ENCODE measurements around the gene KCTD7.
"Not testable (repeated sequence)": the region's sequence is repeated elsewhere in the genome, so short reads cannot be mapped to it uniquely, and the experiment has no call there.

KCTD7 gene

GRCh38 chr7:66643395-66643794, 14.7 kb downstream of the KCTD7 start:
- Histone ChIP-seq H3K36me3 (ENCODE audit: insufficient read depth, low read length) (peaks cover 4% of the 10 kb centered on the region; the same call in 1 of the 2 replicates), H3K4me3 (ENCODE audit: low read length, poor library complexity, severe bottlenecking) (no peak overlapping the region), H3K9me2 (replicated peaks; ENCODE audit: low read depth, low read length) (no peaks in the 10 kb centered on the region), H3K9ac (ENCODE audit: low read depth, low read length, poor library complexity, severe bottlenecking) (no peak overlapping the region), H3K27me3 (ENCODE audit: insufficient read depth, low read length, poor library complexity, severe bottlenecking) (no peaks in the 10 kb centered on the region), H3K4me2 (ENCODE audit: low read depth, low read length, poor library complexity, severe bottlenecking) (no peak overlapping the region), H3K9me3 (ENCODE audit: insufficient read depth, low read depth, low read length) (no peaks in the 10 kb centered on the region), H2AFZ (ENCODE audit: low read length) (no peak overlapping the region), H3K4me1 (ENCODE audit: insufficient read depth, low read length, poor library complexity, severe bottlenecking) (no peaks in the 10 kb centered on the region), H4K20me1 (ENCODE audit: insufficient read depth, low read length, poor library complexity, severe bottlenecking) (no peaks in the 10 kb centered on the region), H3K79me2 (ENCODE audit: insufficient read depth, low read length) (no peaks in the 10 kb centered on the region), H3F3A (ENCODE audit: low read depth) (no peaks in the 10 kb centered on the region)
- no peak for TF ChIP-seq EZH2phosphoT487 (IDR thresholded peaks at IDR 0.05; ENCODE audit: borderline replicate concordance)
- TF ChIP-seq, protein P1, sequence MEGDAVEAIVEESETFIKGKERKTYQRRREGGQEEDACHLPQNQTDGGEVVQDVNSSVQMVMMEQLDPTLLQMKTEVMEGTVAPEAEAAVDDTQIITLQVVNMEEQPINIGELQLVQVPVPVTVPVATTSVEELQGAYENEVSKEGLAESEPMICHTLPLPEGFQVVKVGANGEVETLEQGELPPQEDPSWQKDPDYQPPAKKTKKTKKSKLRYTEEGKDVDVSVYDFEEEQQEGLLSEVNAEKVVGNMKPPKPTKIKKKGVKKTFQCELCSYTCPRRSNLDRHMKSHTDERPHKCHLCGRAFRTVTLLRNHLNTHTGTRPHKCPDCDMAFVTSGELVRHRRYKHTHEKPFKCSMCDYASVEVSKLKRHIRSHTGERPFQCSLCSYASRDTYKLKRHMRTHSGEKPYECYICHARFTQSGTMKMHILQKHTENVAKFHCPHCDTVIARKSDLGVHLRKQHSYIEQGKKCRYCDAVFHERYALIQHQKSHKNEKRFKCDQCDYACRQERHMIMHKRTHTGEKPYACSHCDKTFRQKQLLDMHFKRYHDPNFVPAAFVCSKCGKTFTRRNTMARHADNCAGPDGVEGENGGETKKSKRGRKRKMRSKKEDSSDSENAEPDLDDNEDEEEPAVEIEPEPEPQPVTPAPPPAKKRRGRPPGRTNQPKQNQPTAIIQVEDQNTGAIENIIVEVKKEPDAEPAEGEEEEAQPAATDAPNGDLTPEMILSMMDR (conservative IDR thresholded peaks at IDR 0.05; ENCODE audit: low read length), result peak; percentile 39

- H3K4me3 ChIP-seq (ENCODE audit: low read length, poor library complexity, severe bottlenecking); H3K27me3 ChIP-seq (ENCODE audit: insufficient read depth, low read length, poor library complexity, severe bottlenecking); H3K4me2 ChIP-seq (ENCODE audit: low read depth, low read length, poor library complexity, severe bottlenecking); H3K9ac ChIP-seq (ENCODE audit: low read depth, low read length, poor library complexity, severe bottlenecking); H4K20me1 ChIP-seq (ENCODE audit: insufficient read depth, low read length, poor library complexity, severe bottlenecking); H3K9me2 ChIP-seq (replicated peaks; ENCODE audit: low read depth, low read length); H3K36me3 ChIP-seq (ENCODE audit: insufficient read depth, low read length); H3K9me3 ChIP-seq (ENCODE audit: insufficient read depth, low read depth, low read length); H3F3A ChIP-seq (ENCODE audit: low read depth); H2AFZ ChIP-seq (ENCODE audit: low read length): not testable (repeated sequence)
- Histone ChIP-seq H3K79me2 (ENCODE audit: insufficient read depth, low read length) (peaks cover 26% of the 10 kb centered on the region), H3K4me1 (ENCODE audit: insufficient read depth, low read length, poor library complexity, severe bottlenecking) (peaks cover 16% of the 10 kb centered on the region)
These were observed 22.3 kb downstream of the KCTD7 start for GRCh38 chr7:66651026-66651425.

GRCh38 chr7:66653719-66654274, 25.1 kb downstream of the KCTD7 start:
- not testable (repeated sequence) for H3K36me3 ChIP-seq (ENCODE audit: insufficient read depth, low read length); H3K27me3 ChIP-seq (ENCODE audit: insufficient read depth, low read length, poor library complexity, severe bottlenecking); H3K9me2 ChIP-seq (replicated peaks; ENCODE audit: low read depth, low read length); H3K9me3 ChIP-seq (ENCODE audit: insufficient read depth, low read depth, low read length); H4K20me1 ChIP-seq (ENCODE audit: insufficient read depth, low read length, poor library complexity, severe bottlenecking); H3F3A ChIP-seq (ENCODE audit: low read depth)
- Histone ChIP-seq H3K4me2 (ENCODE audit: low read depth, low read length, poor library complexity, severe bottlenecking) (peak overlapping the region; percentile 89), H3K4me1 (ENCODE audit: insufficient read depth, low read length, poor library complexity, severe bottlenecking) (peaks cover 21% of the 10 kb centered on the region), H3K79me2 (ENCODE audit: insufficient read depth, low read length) (peaks cover 39% of the 10 kb centered on the region), H3K9ac (ENCODE audit: low read depth, low read length, poor library complexity, severe bottlenecking) (peak overlapping the region; percentile 93), H2AFZ (ENCODE audit: low read length) (peak overlapping the region; percentile 96), H3K4me3 (ENCODE audit: low read length, poor library complexity, severe bottlenecking) (peak overlapping the region; percentile 94)

DNA sequence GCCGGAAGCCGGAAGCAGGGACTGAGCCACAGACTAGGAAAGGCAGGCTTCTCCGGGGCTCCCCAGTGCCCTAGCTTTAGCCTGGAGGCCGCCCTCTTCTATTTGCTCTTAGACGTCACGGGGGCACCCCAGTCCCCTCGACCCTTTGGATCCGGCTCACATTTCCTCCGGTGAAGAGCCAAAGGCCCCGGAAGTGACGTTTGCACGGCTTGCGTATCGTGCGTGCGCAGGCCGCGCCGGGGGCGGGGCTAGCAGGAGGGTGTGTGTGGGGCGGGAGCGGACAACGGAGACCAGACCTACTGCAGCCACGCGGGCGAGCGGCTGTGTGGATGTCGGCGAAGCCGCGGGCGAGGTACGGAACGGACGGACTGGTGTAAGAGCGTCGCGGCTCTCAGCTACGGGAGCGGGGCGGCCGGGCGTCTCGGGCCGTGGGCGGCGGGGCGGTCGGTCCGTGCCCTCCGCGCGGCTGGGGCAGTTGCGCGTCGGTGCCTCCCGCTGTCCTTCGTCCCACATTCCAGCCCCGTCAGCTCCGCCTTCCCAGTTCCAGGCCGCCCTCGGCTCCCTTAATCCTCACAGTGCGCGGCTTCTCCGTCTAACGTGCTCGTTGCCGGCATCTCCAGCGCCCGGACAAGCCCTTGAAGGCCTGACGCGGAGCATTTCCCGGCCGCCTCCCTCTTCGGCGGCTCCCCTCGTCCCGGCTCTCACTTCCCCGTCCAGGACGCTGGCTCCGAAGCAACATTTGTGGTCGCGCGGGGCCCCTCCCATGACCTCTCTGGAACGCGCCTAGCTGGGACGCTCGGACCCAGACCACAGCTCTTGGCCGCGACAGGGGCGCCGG, 25.8 kb downstream of the KCTD7 start:
- peaks cover 4% of the 10 kb centered on the region for H4K20me1 ChIP-seq (ENCODE audit: insufficient read depth, low read length, poor library complexity, severe bottlenecking)
- no peaks in the 10 kb centered on the region for H3K9me2 ChIP-seq (replicated peaks; ENCODE audit: low read depth, low read length)
- H3K9me3 ChIP-seq (ENCODE audit: insufficient read depth, low read depth, low read length), result no peaks in the 10 kb centered on the region
- no peaks in the 10 kb centered on the region for H3F3A ChIP-seq (ENCODE audit: low read depth)
- H3K36me3 ChIP-seq (ENCODE audit: insufficient read depth, low read length), result no peaks in the 10 kb centered on the region
- H2AFZ ChIP-seq (ENCODE audit: low read length), result peak overlapping the region; percentile 96
- H3K79me2 ChIP-seq (ENCODE audit: insufficient read depth, low read length), result peaks cover 39% of the 10 kb centered on the region
- peak overlapping the region; percentile 89 for H3K4me2 ChIP-seq (ENCODE audit: low read depth, low read length, poor library complexity, severe bottlenecking)
- H3K4me3 ChIP-seq (ENCODE audit: low read length, poor library complexity, severe bottlenecking), result peak overlapping the region; percentile 94
- peak overlapping the region; percentile 93 for H3K9ac ChIP-seq (ENCODE audit: low read depth, low read length, poor library complexity, severe bottlenecking)
- no peaks in the 10 kb centered on the region for H3K27me3 ChIP-seq (ENCODE audit: insufficient read depth, low read length, poor library complexity, severe bottlenecking)
- no peak for TF ChIP-seq EZH2phosphoT487 (IDR thresholded peaks at IDR 0.05; ENCODE audit: borderline replicate concordance)
- TF ChIP-seq, protein P1 (conservative IDR thresholded peaks at IDR 0.05; ENCODE audit: low read length), result no peak
- H3K4me1 ChIP-seq (ENCODE audit: insufficient read depth, low read length, poor library complexity, severe bottlenecking), result peaks cover 21% of the 10 kb centered on the region

- H3K36me3 ChIP-seq (ENCODE audit: insufficient read depth, low read length); H3K27me3 ChIP-seq (ENCODE audit: insufficient read depth, low read length, poor library complexity, severe bottlenecking); H4K20me1 ChIP-seq (ENCODE audit: insufficient read depth, low read length, poor library complexity, severe bottlenecking); H3K9me3 ChIP-seq (ENCODE audit: insufficient read depth, low read depth, low read length); H3K9me2 ChIP-seq (replicated peaks; ENCODE audit: low read depth, low read length); H3F3A ChIP-seq (ENCODE audit: low read depth): not testable (repeated sequence)
- Histone ChIP-seq H2AFZ (ENCODE audit: low read length) (peak overlapping the region; percentile 96), H3K9ac (ENCODE audit: low read depth, low read length, poor library complexity, severe bottlenecking) (peak overlapping the region; percentile 93), H3K4me3 (ENCODE audit: low read length, poor library complexity, severe bottlenecking) (peak overlapping the region; percentile 94), H3K4me1 (ENCODE audit: insufficient read depth, low read length, poor library complexity, severe bottlenecking) (peaks cover 21% of the 10 kb centered on the region), H3K4me2 (ENCODE audit: low read depth, low read length, poor library complexity, severe bottlenecking) (peak overlapping the region; percentile 71), H3K79me2 (ENCODE audit: insufficient read depth, low read length) (peaks cover 39% of the 10 kb centered on the region)
These were observed 26.6 kb downstream of the KCTD7 start for GRCh38 chr7:66655113-66655806.

All from Loucy (cell line).